Measurements from ENCODE around the gene EDA2R. TPM values are rescaled to one million over a fixed set of nuclear protein-coding genes. Genes with fewer than 3 reads are reported as not detected.

EDA2R gene
- total and polyA plus RNA-seq, 2 donors from 2014 or later: 0.71 to 2.5 TPM

- FAIRE-seq: no peak
- no peak for DNase-seq
- TF ChIP-seq, protein P1, sequence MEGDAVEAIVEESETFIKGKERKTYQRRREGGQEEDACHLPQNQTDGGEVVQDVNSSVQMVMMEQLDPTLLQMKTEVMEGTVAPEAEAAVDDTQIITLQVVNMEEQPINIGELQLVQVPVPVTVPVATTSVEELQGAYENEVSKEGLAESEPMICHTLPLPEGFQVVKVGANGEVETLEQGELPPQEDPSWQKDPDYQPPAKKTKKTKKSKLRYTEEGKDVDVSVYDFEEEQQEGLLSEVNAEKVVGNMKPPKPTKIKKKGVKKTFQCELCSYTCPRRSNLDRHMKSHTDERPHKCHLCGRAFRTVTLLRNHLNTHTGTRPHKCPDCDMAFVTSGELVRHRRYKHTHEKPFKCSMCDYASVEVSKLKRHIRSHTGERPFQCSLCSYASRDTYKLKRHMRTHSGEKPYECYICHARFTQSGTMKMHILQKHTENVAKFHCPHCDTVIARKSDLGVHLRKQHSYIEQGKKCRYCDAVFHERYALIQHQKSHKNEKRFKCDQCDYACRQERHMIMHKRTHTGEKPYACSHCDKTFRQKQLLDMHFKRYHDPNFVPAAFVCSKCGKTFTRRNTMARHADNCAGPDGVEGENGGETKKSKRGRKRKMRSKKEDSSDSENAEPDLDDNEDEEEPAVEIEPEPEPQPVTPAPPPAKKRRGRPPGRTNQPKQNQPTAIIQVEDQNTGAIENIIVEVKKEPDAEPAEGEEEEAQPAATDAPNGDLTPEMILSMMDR (IDR thresholded peaks at IDR 0.05; ENCODE audit: borderline replicate concordance, extremely low read depth, insufficient read depth): no peak
- H3K4me3 ChIP-seq (ENCODE audit: low read length in 3 of 3): no peak overlapping the region
- no peaks in the 10 kb centered on the region for H3K4me1 ChIP-seq (ENCODE audit: control insufficient read depth in 2 of 3, insufficient read depth in 2 of 3, low read depth in 1 of 3, low read length in 3 of 3)
- H3K9ac ChIP-seq (ENCODE audit: low read length in 3 of 3): no peak overlapping the region
- H3K27me3 ChIP-seq (ENCODE audit: control insufficient read depth, insufficient read depth, low read length): no peaks in the 10 kb centered on the region
- intact Hi-C loops (cut with DNase I): no loop called here
- H3K9me3 ChIP-seq (ENCODE audit: control insufficient read depth in 2 of 3, insufficient read depth in 1 of 3, low read length in 3 of 3): no peaks in the 10 kb centered on the region
- no peaks in the 10 kb centered on the region for H3K36me3 ChIP-seq (ENCODE audit: control insufficient read depth in 2 of 3, insufficient read depth in 3 of 3, low read length in 3 of 3)
- no peak overlapping the region for H3K27ac ChIP-seq (ENCODE audit: low read depth in 2 of 2, low read length in 2 of 2)
These were observed 38.6 kb upstream of the EDA2R start for GRCh38 chrX:66677430-66677829.

DNA sequence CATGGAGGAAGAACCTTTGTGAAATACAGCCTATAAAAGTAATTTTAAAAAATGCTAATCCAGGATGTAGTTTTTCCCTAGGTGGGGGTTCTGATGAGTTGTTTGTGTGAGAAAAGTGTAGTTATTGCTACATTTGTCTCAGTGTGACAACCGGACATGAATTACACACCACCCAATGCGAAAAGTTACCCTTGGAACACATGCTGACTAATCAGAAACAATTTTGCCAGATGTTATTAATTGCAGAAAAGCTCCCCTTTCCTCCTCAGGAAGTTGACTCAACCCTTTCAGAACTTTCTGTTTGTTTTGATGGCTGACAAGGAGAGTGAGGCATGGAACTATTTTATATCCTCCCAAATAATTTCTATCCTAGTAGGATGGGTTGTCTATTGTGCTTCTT lies 38.1 kb upstream of the EDA2R start:
- intact Hi-C loops (cut with DNase I): no loop called here
- H3K4me1 ChIP-seq (ENCODE audit: control insufficient read depth in 2 of 3, insufficient read depth in 2 of 3, low read depth in 1 of 3, low read length in 3 of 3): no peaks in the 10 kb centered on the region
- no peak overlapping the region for H3K4me3 ChIP-seq (ENCODE audit: low read length in 3 of 3)
- no peak for FAIRE-seq
- TF ChIP-seq, protein P1 (IDR thresholded peaks at IDR 0.05; ENCODE audit: borderline replicate concordance, extremely low read depth, insufficient read depth): no peak
- no peak overlapping the region for H3K27ac ChIP-seq (ENCODE audit: low read depth in 2 of 2, low read length in 2 of 2)
- H3K9ac ChIP-seq (ENCODE audit: low read length in 3 of 3): no peak overlapping the region
- DNase-seq: no peak
- no peaks in the 10 kb centered on the region for H3K27me3 ChIP-seq (ENCODE audit: control insufficient read depth, insufficient read depth, low read length)
- H3K9me3 ChIP-seq (ENCODE audit: control insufficient read depth in 2 of 3, insufficient read depth in 1 of 3, low read length in 3 of 3): no peaks in the 10 kb centered on the region
- no peaks in the 10 kb centered on the region for H3K36me3 ChIP-seq (ENCODE audit: control insufficient read depth in 2 of 3, insufficient read depth in 3 of 3, low read length in 3 of 3)

DNA sequence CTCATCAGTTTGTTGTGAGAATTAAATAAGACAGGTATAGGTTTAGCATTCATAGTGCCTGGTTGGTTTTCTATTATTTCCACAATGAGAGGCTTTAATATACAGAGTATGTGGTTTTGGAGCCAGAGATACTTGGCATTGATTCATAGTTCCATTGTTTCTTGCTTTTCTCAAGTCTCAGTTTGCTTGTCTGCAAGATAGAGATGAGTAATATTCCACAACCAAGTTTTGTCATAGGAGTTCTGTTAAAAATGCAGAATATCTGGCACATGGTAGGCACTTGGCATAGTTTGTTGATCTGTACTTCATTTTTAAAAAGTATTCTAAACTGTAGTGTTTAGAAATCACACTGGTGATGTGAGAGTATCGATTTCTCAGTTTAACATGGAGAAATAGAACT lies 37.5 kb upstream of the EDA2R start:
- Histone ChIP-seq H3K36me3 (ENCODE audit: control insufficient read depth in 2 of 3, insufficient read depth in 3 of 3, low read length in 3 of 3) (no peaks in the 10 kb centered on the region), H3K27me3 (ENCODE audit: control insufficient read depth, insufficient read depth, low read length) (no peaks in the 10 kb centered on the region), H3K4me3 (ENCODE audit: low read length in 3 of 3) (no peak overlapping the region), H3K9me3 (ENCODE audit: control insufficient read depth in 2 of 3, insufficient read depth in 1 of 3, low read length in 3 of 3) (no peaks in the 10 kb centered on the region), H3K4me1 (ENCODE audit: control insufficient read depth in 2 of 3, insufficient read depth in 2 of 3, low read depth in 1 of 3, low read length in 3 of 3) (no peaks in the 10 kb centered on the region), H3K27ac (ENCODE audit: low read depth in 2 of 2, low read length in 2 of 2) (no peak overlapping the region), H3K9ac (ENCODE audit: low read length in 3 of 3) (no peak overlapping the region)
- intact Hi-C loops (cut with DNase I): no loop called here
- DNase-seq: no peak
- no peak for FAIRE-seq
- TF ChIP-seq, protein P1 (IDR thresholded peaks at IDR 0.05; ENCODE audit: borderline replicate concordance, extremely low read depth, insufficient read depth): no peak

GRCh38 chrX:66675541-66675940 lies 36.7 kb upstream of the EDA2R start:
- no peaks in the 10 kb centered on the region for H3K27me3 ChIP-seq (ENCODE audit: control insufficient read depth, insufficient read depth, low read length)
- H3K9me3 ChIP-seq (ENCODE audit: control insufficient read depth in 2 of 3, insufficient read depth in 1 of 3, low read length in 3 of 3): no peaks in the 10 kb centered on the region
- H3K4me1 ChIP-seq (ENCODE audit: control insufficient read depth in 2 of 3, insufficient read depth in 2 of 3, low read depth in 1 of 3, low read length in 3 of 3): no peaks in the 10 kb centered on the region
- H3K36me3 ChIP-seq (ENCODE audit: control insufficient read depth in 2 of 3, insufficient read depth in 3 of 3, low read length in 3 of 3): no peaks in the 10 kb centered on the region
- no peak overlapping the region for H3K27ac ChIP-seq (ENCODE audit: low read depth in 2 of 2, low read length in 2 of 2)
- no peak overlapping the region for H3K4me3 ChIP-seq (ENCODE audit: low read length in 3 of 3)
- intact Hi-C loops (cut with DNase I): no loop called here
- DNase-seq: no peak
- H3K9ac ChIP-seq (ENCODE audit: low read length in 3 of 3): no peak overlapping the region
- TF ChIP-seq, protein P1 (IDR thresholded peaks at IDR 0.05; ENCODE audit: borderline replicate concordance, extremely low read depth, insufficient read depth): no peak
- FAIRE-seq: no peak

All from kidney (tissue), 14 donors.